ENCODE measurements around the gene PRCC.

DNA sequence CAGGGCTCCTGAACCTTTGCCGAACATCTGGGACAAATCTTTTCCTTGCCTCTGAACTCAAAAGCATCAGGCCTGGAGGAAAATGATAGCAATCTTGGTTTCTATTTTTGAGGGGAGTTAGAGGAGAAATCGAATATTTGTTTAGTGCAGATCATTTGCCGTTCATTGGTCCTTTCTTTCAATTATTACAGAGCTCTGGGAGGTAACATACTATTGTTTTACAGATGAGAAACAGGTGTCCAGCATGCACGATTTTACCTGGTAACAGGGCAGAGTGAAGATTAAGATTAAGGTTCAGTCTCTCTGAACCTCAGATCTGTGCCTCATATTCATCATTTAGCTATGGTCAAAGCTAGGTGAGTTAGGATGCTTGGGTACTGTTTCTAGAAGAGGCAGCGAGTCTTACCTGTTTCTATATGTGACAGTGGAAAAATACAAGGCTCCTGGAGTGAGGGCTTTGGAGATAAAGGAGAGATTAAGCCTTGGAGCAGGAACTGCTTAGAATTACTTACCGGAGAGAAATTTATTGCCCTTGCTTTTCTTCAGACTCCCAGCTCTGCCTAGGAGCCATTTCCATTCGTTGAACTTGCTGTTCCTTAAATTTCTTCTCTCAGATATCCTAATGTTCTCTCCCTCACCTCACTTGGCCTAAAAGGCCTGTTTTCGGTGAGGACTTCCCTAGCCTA, 1.4 kb downstream of the PRCC start:
- TF ChIP-seq CTCF (IDR thresholded peaks at IDR 0.05) (no peak), POLR2A (IDR thresholded peaks at IDR 0.05) (no peak), POLR2AphosphoS5 (IDR thresholded peaks at IDR 0.05) (no peak), EP300 (IDR thresholded peaks at IDR 0.05) (no peak)
